WTC11 (cell line): ENCODE measurements around the gene TTC6.

Source experiments
- GABPB1 ChIP-seq: sonication (generic); formaldehyde crosslinking; IDR thresholded peaks from 2 replicates; pipeline ENCODE4 v1.8.1; 2023; ENCODE audit warnings: mild to moderate bottlenecking, missing genetic modification reagents
- SP1 ChIP-seq: sonication (generic); formaldehyde crosslinking; conservative IDR thresholded peaks from 2 replicates; pipeline ENCODE4 v1.8.1; 2022; ENCODE audit warnings: missing genetic modification reagents
- TF ChIP-seq, protein P1 (sequence below): sonication (generic); formaldehyde crosslinking; IDR thresholded peaks from 2 replicates; pipeline ENCODE4 v1.8.1; 2023; ENCODE audit warnings: mild to moderate bottlenecking, missing genetic modification reagents, moderate library complexity

DNA sequence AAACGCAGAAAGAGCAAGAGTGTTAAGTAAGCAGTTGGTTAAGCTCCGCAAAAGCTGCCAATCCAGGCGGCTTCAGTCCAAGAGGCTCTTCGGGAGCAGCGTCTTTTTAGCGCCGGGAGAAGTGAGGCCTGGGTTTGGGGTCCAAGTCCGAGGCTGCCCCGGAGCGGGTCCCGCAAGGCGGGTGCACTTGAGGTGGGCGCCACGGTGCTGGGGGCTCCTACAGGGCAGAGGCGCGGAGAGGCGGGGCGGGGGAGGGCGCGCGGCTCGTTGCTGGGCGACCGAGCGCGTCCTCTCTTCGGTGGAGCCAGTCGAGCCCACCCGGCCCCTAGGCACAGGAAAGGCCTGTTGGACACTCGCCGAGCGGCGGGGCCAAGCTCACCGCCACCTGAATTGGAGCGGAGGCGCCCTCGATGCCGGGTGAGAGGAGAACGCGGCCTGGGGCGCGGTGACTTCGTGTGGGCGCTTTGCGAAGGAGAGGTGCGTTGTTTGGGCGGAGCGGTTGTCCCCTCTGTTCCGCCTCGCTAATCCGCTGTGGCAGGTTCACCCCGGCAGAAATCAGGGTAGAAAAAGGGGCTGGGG lies 15.6 kb downstream of the TTC6 start:
- TF ChIP-seq, protein P1, sequence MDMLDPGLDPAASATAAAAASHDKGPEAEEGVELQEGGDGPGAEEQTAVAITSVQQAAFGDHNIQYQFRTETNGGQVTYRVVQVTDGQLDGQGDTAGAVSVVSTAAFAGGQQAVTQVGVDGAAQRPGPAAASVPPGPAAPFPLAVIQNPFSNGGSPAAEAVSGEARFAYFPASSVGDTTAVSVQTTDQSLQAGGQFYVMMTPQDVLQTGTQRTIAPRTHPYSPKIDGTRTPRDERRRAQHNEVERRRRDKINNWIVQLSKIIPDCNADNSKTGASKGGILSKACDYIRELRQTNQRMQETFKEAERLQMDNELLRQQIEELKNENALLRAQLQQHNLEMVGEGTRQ (CRISPR knock-in tag), result no peak
- TF ChIP-seq SP1 (CRISPR knock-in tag) (no peak), GABPB1 (CRISPR knock-in tag) (no peak)
